ENCODE data around the gene CA6.
"Not testable (repeated sequence)": the region's sequence is repeated elsewhere in the genome, so short reads cannot be mapped to it uniquely, and the experiment has no call there.

Gene CA6

GRCh38 chr1:8968902-8969301 lies 23.2 kb downstream of the CA6 start:
- DNase-seq, result not testable (repeated sequence)

- DNase-seq, result no peak
Observed at GRCh38 chr1:8969937-8970336, 24.3 kb downstream of the CA6 start.

- no peak for DNase-seq
Observed at GRCh38 chr1:8970870-8971337, 25.2 kb downstream of the CA6 start.

- no peak for DNase-seq
Observed at GRCh38 chr1:8974551-8974950, 28.9 kb downstream of the CA6 start.

- DNase-seq, result no peak
Observed at GRCh38 chr1:8976338-8976737, 30.7 kb downstream of the CA6 start.

GRCh38 chr1:8976896-8977450 lies 31.3 kb downstream of the CA6 start:
- no peak for DNase-seq

- no peak for DNase-seq
Observed at GRCh38 chr1:8980656-8981055, 35.0 kb downstream of the CA6 start.

- no peak for DNase-seq
Observed at GRCh38 chr1:8981169-8981568, 35.5 kb downstream of the CA6 start.

- no peak for DNase-seq
Observed at GRCh38 chr1:8984203-8984602, 38.5 kb downstream of the CA6 start.

GRCh38 chr1:8984990-8985389 lies 39.3 kb downstream of the CA6 start:
- no peak for DNase-seq

GRCh38 chr1:8985915-8986813 lies 40.5 kb downstream of the CA6 start:
- peak in 55 of 58 donors; percentile 8 to 90 (median 68) for DNase-seq

- DNase-seq, result no peak
Observed at GRCh38 chr1:8986814-8987190, 41.1 kb downstream of the CA6 start.

- peak in 53 of 58 donors; percentile 9 to 86 (median 48) for DNase-seq
Observed at GRCh38 chr1:8987881-8988617, 42.4 kb downstream of the CA6 start.

- DNase-seq, result no peak
Observed at GRCh38 chr1:8988618-8988967, 42.9 kb downstream of the CA6 start.

- DNase-seq, result no peak
Observed at GRCh38 chr1:8989061-8989460, 43.4 kb downstream of the CA6 start.

- DNase-seq, result no peak
Observed at GRCh38 chr1:8989821-8990220, 44.2 kb downstream of the CA6 start.

GRCh38 chr1:8992936-8993687 lies 47.4 kb downstream of the CA6 start:
- no peak for DNase-seq

GRCh38 chr1:8993962-8994675 lies 48.5 kb downstream of the CA6 start:
- DNase-seq, result not testable (repeated sequence)

GRCh38 chr1:9001534-9002214 lies 56.0 kb downstream of the CA6 start:
- not testable (repeated sequence) for DNase-seq

- not testable (repeated sequence) for DNase-seq
Observed at GRCh38 chr1:9002215-9002560, 56.5 kb downstream of the CA6 start.
